Stimulated activated CD8-positive, alpha-beta memory T cell treated with anti-CD3 and anti-CD28 coated beads, Interleukin-4, amount 100 ng/mL, for 24 hours (primary cell): ENCODE results near the gene CNIH3.
A peak's percentile ranks its signal among the peaks of the same experiment; 100 is the strongest.
"Not testable (repeated sequence)": the region's sequence is repeated elsewhere in the genome, so short reads cannot be mapped to it uniquely, and the experiment has no call there.

ENCODE experiments used
- DNase-seq: peaks from one replicate; pipeline ENCODE4 v3.0.0-alpha.2; 2020; ENCODE audit warnings: low read depth

The CNIH3 gene

GRCh38 chr1:224643653-224644052 is 27.5 kb downstream of the CNIH3 start:
- DNase-seq, result no peak

GRCh38 chr1:224644553-224645154 is 28.5 kb downstream of the CNIH3 start:
- peak; percentile 28 for DNase-seq

GRCh38 chr1:224647449-224647848 is 31.3 kb downstream of the CNIH3 start:
- no peak for DNase-seq

- DNase-seq, result no peak
Measured at GRCh38 chr1:224650290-224650689, 34.2 kb downstream of the CNIH3 start.

GRCh38 chr1:224651188-224651587 is 35.1 kb downstream of the CNIH3 start:
- DNase-seq, result no peak

GRCh38 chr1:224656392-224656791 is 40.3 kb downstream of the CNIH3 start:
- no peak for DNase-seq

- no peak for DNase-seq
Measured at GRCh38 chr1:224660074-224660473, 44.0 kb downstream of the CNIH3 start.

GRCh38 chr1:224662870-224663269 is 46.8 kb downstream of the CNIH3 start:
- DNase-seq, result no peak

- DNase-seq, result no peak
Measured at GRCh38 chr1:224665016-224665415, 48.9 kb downstream of the CNIH3 start.

GRCh38 chr1:224666078-224666477 is 50.0 kb downstream of the CNIH3 start:
- DNase-seq, result no peak

- no peak for DNase-seq
Measured at GRCh38 chr1:224666913-224667312, 50.8 kb downstream of the CNIH3 start.

GRCh38 chr1:224668984-224669383 is 52.9 kb downstream of the CNIH3 start:
- no peak for DNase-seq

- DNase-seq, result no peak
Measured at GRCh38 chr1:224669403-224669802, 53.3 kb downstream of the CNIH3 start.

GRCh38 chr1:224670506-224670905 is 54.4 kb downstream of the CNIH3 start:
- DNase-seq, result no peak

GRCh38 chr1:224671076-224671475 is 55.0 kb downstream of the CNIH3 start:
- no peak for DNase-seq

- no peak for DNase-seq
Measured at GRCh38 chr1:224673141-224673540, 57.0 kb downstream of the CNIH3 start.

- DNase-seq, result no peak
Measured at GRCh38 chr1:224675590-224675989, 59.5 kb downstream of the CNIH3 start.

- DNase-seq, result no peak
Measured at GRCh38 chr1:224676551-224676950, 60.4 kb downstream of the CNIH3 start.

GRCh38 chr1:224678168-224678567 is 62.1 kb downstream of the CNIH3 start:
- no peak for DNase-seq

GRCh38 chr1:224679606-224680005 is 63.5 kb downstream of the CNIH3 start:
- DNase-seq, result no peak

GRCh38 chr1:224681816-224682215 is 65.7 kb downstream of the CNIH3 start:
- DNase-seq, result no peak

GRCh38 chr1:224683936-224684335 is 67.8 kb downstream of the CNIH3 start:
- no peak for DNase-seq

- no peak for DNase-seq
Measured at GRCh38 chr1:224684979-224685425, 68.9 kb downstream of the CNIH3 start.

GRCh38 chr1:224686140-224686539 is 70.0 kb downstream of the CNIH3 start:
- DNase-seq, result not testable (repeated sequence)

- no peak for DNase-seq
Measured at GRCh38 chr1:224687465-224687864, 71.3 kb downstream of the CNIH3 start.
